ENCODE results near the gene PAX5. TPM values are rescaled to one million over a fixed set of nuclear protein-coding genes. Genes with fewer than 3 reads are reported as not detected.

PAX5 gene
- total and polyA plus RNA-seq, 2 donors (not counting 1 experiment from before 2014, with no cell fraction given) = not detected

DNA sequence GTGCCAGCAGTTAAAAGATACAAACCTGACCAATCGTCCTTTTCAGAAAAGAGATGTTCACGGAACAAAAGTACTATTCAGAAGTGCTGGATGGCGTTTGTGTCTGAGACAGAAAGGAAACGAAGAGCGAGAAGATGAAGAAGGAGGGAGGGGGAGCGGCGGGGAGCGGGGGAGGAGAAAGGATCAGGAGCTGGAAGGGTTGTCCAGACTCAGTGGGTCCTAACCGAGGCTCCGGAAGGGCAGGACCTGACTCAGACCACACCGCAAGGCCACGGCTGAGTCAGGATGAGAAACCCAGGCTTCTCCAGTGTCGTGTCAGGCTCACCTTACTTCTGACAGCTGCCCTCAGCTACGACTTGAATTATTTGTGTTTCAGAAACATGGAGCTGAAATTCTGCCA is 46.2 kb downstream of the PAX5 start:
- Histone ChIP-seq H2AFZ (ENCODE audit: low read length) (no peak overlapping the region), H3K79me2 (ENCODE audit: control insufficient read depth, insufficient read depth, low read length) (no peaks in the 10 kb centered on the region), H3K36me3 (ENCODE audit: control insufficient read depth, insufficient read depth, low read length) (no peaks in the 10 kb centered on the region), H3K27me3 (ENCODE audit: control insufficient read depth, insufficient read depth, low read length) (peaks cover 47% of the 10 kb centered on the region), H3K4me3 (replicated peaks in 1 of 4; ENCODE audit: control extremely low read depth in 1 of 4, insufficient read depth in 1 of 4, low read depth in 3 of 4, low read length in 4 of 4) (no peak overlapping the region), H3K4me1 (ENCODE audit: control insufficient read depth, extremely low read depth, insufficient read depth, low read length) (no peaks in the 10 kb centered on the region), H3K9ac (ENCODE audit: insufficient read depth, low read length) (no peak overlapping the region), H3K27ac (ENCODE audit: insufficient read depth, low read length) (no peak overlapping the region), H3K4me2 (ENCODE audit: extremely low read depth, insufficient read depth, low read length) (no peak overlapping the region), H3K9me3 (ENCODE audit: control insufficient read depth, insufficient read depth, low read depth, low read length) (peaks cover 2% of the 10 kb centered on the region), H4K20me1 (ENCODE audit: control insufficient read depth, extremely low read depth, insufficient read depth, low read length) (no peaks in the 10 kb centered on the region)
- TF ChIP-seq EZH2 (IDR thresholded peaks at IDR 0.05; ENCODE audit: low read length, missing control alignments) = no peak
- TF ChIP-seq, protein P1, sequence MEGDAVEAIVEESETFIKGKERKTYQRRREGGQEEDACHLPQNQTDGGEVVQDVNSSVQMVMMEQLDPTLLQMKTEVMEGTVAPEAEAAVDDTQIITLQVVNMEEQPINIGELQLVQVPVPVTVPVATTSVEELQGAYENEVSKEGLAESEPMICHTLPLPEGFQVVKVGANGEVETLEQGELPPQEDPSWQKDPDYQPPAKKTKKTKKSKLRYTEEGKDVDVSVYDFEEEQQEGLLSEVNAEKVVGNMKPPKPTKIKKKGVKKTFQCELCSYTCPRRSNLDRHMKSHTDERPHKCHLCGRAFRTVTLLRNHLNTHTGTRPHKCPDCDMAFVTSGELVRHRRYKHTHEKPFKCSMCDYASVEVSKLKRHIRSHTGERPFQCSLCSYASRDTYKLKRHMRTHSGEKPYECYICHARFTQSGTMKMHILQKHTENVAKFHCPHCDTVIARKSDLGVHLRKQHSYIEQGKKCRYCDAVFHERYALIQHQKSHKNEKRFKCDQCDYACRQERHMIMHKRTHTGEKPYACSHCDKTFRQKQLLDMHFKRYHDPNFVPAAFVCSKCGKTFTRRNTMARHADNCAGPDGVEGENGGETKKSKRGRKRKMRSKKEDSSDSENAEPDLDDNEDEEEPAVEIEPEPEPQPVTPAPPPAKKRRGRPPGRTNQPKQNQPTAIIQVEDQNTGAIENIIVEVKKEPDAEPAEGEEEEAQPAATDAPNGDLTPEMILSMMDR (conservative IDR thresholded peaks at IDR 0.05 in 1 of 2, IDR thresholded peaks at IDR 0.05 in 1 of 2; ENCODE audit: low read depth in 1 of 2, low read length in 2 of 2) = no peak
- peak; percentile 2 to 29 for DNase-seq (ENCODE audit: low read depth in 2 of 2)

DNA sequence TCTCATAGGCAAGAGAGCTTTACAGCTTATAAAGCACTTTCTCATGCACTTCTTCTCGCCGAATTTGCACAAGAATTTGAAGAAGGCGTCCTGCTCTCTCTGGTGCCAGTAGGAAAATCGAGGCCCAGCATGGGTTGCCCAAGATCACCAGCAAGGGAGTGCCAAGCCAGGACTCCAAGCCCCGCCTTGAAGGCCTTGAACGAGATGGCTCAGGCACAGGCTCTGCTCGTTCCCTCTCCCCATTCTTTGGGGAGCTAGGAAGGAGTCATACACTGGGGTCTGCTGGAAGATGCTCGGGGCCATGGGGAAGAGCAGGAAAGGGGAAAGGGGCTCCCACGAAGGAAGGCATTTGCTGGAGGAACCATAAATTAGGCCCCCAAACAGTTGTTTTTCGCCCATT is 46.7 kb downstream of the PAX5 start:
- H3K79me2 ChIP-seq (ENCODE audit: control insufficient read depth, insufficient read depth, low read length) = no peaks in the 10 kb centered on the region
- TF ChIP-seq, protein P1 (conservative IDR thresholded peaks at IDR 0.05 in 1 of 2, IDR thresholded peaks at IDR 0.05 in 1 of 2; ENCODE audit: low read depth in 1 of 2, low read length in 2 of 2) = no peak
- TF ChIP-seq EZH2 (IDR thresholded peaks at IDR 0.05; ENCODE audit: low read length, missing control alignments) = no peak
- peaks cover 2% of the 10 kb centered on the region for H3K9me3 ChIP-seq (ENCODE audit: control insufficient read depth, insufficient read depth, low read depth, low read length)
- no peak overlapping the region for H3K27ac ChIP-seq (ENCODE audit: insufficient read depth, low read length)
- H3K4me3 ChIP-seq (replicated peaks in 1 of 4; ENCODE audit: control extremely low read depth in 1 of 4, insufficient read depth in 1 of 4, low read depth in 3 of 4, low read length in 4 of 4) = no peak overlapping the region
- H3K4me1 ChIP-seq (ENCODE audit: control insufficient read depth, extremely low read depth, insufficient read depth, low read length) = no peaks in the 10 kb centered on the region
- peaks cover 47% of the 10 kb centered on the region for H3K27me3 ChIP-seq (ENCODE audit: control insufficient read depth, insufficient read depth, low read length)
- no peak for DNase-seq (ENCODE audit: low read depth in 2 of 2)
- no peaks in the 10 kb centered on the region for H3K36me3 ChIP-seq (ENCODE audit: control insufficient read depth, insufficient read depth, low read length)
- no peaks in the 10 kb centered on the region for H4K20me1 ChIP-seq (ENCODE audit: control insufficient read depth, extremely low read depth, insufficient read depth, low read length)
- no peak overlapping the region for H3K9ac ChIP-seq (ENCODE audit: insufficient read depth, low read length)
- no peak overlapping the region for H2AFZ ChIP-seq (ENCODE audit: low read length)
- no peak overlapping the region for H3K4me2 ChIP-seq (ENCODE audit: extremely low read depth, insufficient read depth, low read length)

DNA sequence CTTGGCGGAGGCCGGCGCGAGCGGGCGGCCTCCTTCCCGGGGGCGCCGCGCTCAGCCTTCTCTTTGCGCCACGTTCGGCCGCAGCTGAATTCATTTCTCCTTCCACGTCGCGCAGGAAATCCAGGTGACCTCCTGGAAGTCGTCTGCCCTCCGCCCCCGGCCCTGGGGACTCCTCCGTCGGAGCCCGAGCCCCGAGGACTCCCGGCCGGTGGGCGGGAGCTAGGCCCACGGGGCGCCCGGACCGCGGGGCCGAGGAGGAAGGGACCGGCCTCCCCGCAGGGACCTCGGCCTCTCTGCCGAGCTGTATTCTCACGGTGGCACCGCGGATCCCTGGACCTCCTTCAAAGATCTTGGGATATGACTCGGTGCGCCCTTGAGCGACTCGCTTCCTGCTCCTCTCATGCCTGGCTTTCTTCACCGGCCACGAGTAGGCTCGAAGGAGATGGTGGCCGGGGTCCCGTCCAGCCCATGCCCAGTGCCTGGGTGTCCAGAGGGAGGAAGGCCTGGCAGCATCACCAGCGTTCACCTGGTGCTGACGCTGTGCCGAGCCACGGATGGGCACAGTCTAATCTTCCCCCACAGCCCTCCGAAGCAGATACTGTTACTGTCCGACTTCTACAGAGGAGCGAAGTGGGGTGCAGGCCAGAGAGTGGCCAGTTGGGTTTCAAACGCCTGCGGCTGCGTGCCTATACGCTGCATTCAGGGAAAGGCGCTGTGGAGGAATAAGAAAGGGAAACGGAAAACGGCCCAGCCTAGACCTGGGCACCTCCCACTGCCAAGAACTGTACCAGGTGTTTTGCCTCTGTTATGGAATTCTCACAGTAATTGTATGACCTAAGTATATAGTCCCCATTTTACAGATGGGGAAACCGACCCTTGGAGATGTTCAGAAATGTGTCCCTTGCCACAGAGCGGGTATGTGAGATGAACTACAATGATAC is 47.3 kb downstream of the PAX5 start:
- peaks cover 47% of the 10 kb centered on the region for H3K27me3 ChIP-seq (ENCODE audit: control insufficient read depth, insufficient read depth, low read length)
- H3K79me2 ChIP-seq (ENCODE audit: control insufficient read depth, insufficient read depth, low read length) = no peaks in the 10 kb centered on the region
- H2AFZ ChIP-seq (ENCODE audit: low read length) = no peak overlapping the region
- H3K9ac ChIP-seq (ENCODE audit: insufficient read depth, low read length) = no peak overlapping the region
- no peak overlapping the region for H3K4me2 ChIP-seq (ENCODE audit: extremely low read depth, insufficient read depth, low read length)
- DNase-seq (ENCODE audit: low read depth in 2 of 2) = no peak
- H3K27ac ChIP-seq (ENCODE audit: insufficient read depth, low read length) = no peak overlapping the region
- H3K9me3 ChIP-seq (ENCODE audit: control insufficient read depth, insufficient read depth, low read depth, low read length) = peaks cover 2% of the 10 kb centered on the region
- TF ChIP-seq, protein P1 (conservative IDR thresholded peaks at IDR 0.05 in 1 of 2, IDR thresholded peaks at IDR 0.05 in 1 of 2; ENCODE audit: low read depth in 1 of 2, low read length in 2 of 2) = no peak
- TF ChIP-seq EZH2 (IDR thresholded peaks at IDR 0.05; ENCODE audit: low read length, missing control alignments) = peak; percentile 98
- no peaks in the 10 kb centered on the region for H4K20me1 ChIP-seq (ENCODE audit: control insufficient read depth, extremely low read depth, insufficient read depth, low read length)
- no peaks in the 10 kb centered on the region for H3K4me1 ChIP-seq (ENCODE audit: control insufficient read depth, extremely low read depth, insufficient read depth, low read length)
- no peaks in the 10 kb centered on the region for H3K36me3 ChIP-seq (ENCODE audit: control insufficient read depth, insufficient read depth, low read length)
- no peak overlapping the region for H3K4me3 ChIP-seq (replicated peaks in 1 of 4; ENCODE audit: control extremely low read depth in 1 of 4, insufficient read depth in 1 of 4, low read depth in 3 of 4, low read length in 4 of 4)
